Retinal pigment epithelial cell (primary cell): ENCODE results near the gene MPV17L2.

ENCODE experiments used
- DNase-seq: peaks from one replicate; pipeline ENCODE4 v3.0.0-alpha.2; 2010; ENCODE audit warnings: low read depth
- H3K4me3 ChIP-seq: 2 replicates; pipeline ENCODE4 v1.5.1; 2011; ENCODE audit warnings: mild to moderate bottlenecking, low read length, control low read depth, moderate library complexity
- CTCF ChIP-seq: conservative IDR thresholded peaks from 2 replicates; pipeline ENCODE4 v1.5.1; 2011; ENCODE audit warnings: low read depth, low read length, control low read depth, inconsistent platforms

Gene MPV17L2

GRCh38 chr19:18170714-18171255, 22.2 kb upstream of the MPV17L2 start:
- TF ChIP-seq CTCF: no peak
- DNase-seq: no peak
- no peak overlapping the region for H3K4me3 ChIP-seq

GRCh38 chr19:18171605-18172327, 21.3 kb upstream of the MPV17L2 start:
- TF ChIP-seq CTCF: no peak
- no peak overlapping the region for H3K4me3 ChIP-seq
- no peak for DNase-seq

GRCh38 chr19:18172331-18173053, 20.5 kb upstream of the MPV17L2 start:
- no peak for TF ChIP-seq CTCF
- DNase-seq: no peak
- no peak overlapping the region for H3K4me3 ChIP-seq

- DNase-seq: no peak
- H3K4me3 ChIP-seq: peak overlapping the region; percentile 61
- no peak for TF ChIP-seq CTCF
Observed at GRCh38 chr19:18173054-18173571, 19.9 kb upstream of the MPV17L2 start.

- peak within 1 kb of the TSS; percentile 61 for H3K4me3 ChIP-seq
- TF ChIP-seq CTCF: no peak
- no peak for DNase-seq
Observed at GRCh38 chr19:18173572-18174288, 19.3 kb upstream of the MPV17L2 start, which contains the start of gene IFI30. Gene IFI30 (plus strand): TSS chr19:18173813. CDS start chr19:18173842, 29 bp downstream.

- H3K4me3 ChIP-seq: peak overlapping the region; percentile 1
- no peak for DNase-seq
- no peak for TF ChIP-seq CTCF
Observed at GRCh38 chr19:18174983-18175382, 18.0 kb upstream of the MPV17L2 start.
